HL-60 (cell line): ENCODE data around the gene RPL13.

Experiments used
- DNase-seq, 2 experiments: peaks; one replicate each; pipeline ENCODE4 v3.0.0-alpha.2; 2010 to 2020; ENCODE audit warnings: low read depth in 1 of 2, low spot score in 1 of 2
- H3K27ac ChIP-seq: fragments of 250-450 bp; sonication (Bioruptor Pico); replicated peaks from 2 replicates; pipeline ENCODE4 v1.5.1; 2020; ENCODE audit warnings: mild to moderate bottlenecking, moderate library complexity
- H3K27me3 ChIP-seq: fragments of 250-450 bp; sonication (Bioruptor Pico); 2 replicates; pipeline ENCODE4 v1.5.1; 2021; ENCODE audit warnings: mild to moderate bottlenecking, moderate library complexity; ENCODE audit not compliant: insufficient read depth, poor library complexity, severe bottlenecking
- H3K4me3 ChIP-seq: replicated peaks from 2 replicates; pipeline ENCODE4 v1.5.1; 2011; ENCODE audit warnings: mild to moderate bottlenecking, control low read depth, low read length; ENCODE audit not compliant: insufficient read depth
- GABPA ChIP-seq: IDR thresholded peaks from 2 replicates; pipeline ENCODE4 v1.6.1; 2012; ENCODE audit warnings: low read depth
- POLR2AphosphoS5 ChIP-seq: IDR thresholded peaks from 2 replicates; pipeline ENCODE4 v1.6.1; 2012; ENCODE audit warnings: low read depth
- SPI1 ChIP-seq: IDR thresholded peaks from 2 replicates; pipeline ENCODE4 v1.6.1; 2012; ENCODE audit warnings: low read depth, mild to moderate bottlenecking, borderline replicate concordance
- TF ChIP-seq, protein P1 (sequence below): IDR thresholded peaks from one replicate; pipeline ENCODE4 v1.5.1; 2011; ENCODE audit warnings: low read length, control low read depth, inconsistent platforms; ENCODE audit not compliant: insufficient read depth
- TF ChIP-seq, protein P2 (sequence below): IDR thresholded peaks from 2 replicates; pipeline ENCODE4 v1.6.1; 2012; ENCODE audit warnings: low read depth; ENCODE audit not compliant: insufficient replicate concordance

The RPL13 gene

GRCh38 chr16:89576153-89577054 lies 15.9 kb downstream of the RPL13 start:
- no peak for DNase-seq
- TF ChIP-seq POLR2AphosphoS5 (no peak), SPI1 (no peak), GABPA (no peak)
- TF ChIP-seq, protein P1, sequence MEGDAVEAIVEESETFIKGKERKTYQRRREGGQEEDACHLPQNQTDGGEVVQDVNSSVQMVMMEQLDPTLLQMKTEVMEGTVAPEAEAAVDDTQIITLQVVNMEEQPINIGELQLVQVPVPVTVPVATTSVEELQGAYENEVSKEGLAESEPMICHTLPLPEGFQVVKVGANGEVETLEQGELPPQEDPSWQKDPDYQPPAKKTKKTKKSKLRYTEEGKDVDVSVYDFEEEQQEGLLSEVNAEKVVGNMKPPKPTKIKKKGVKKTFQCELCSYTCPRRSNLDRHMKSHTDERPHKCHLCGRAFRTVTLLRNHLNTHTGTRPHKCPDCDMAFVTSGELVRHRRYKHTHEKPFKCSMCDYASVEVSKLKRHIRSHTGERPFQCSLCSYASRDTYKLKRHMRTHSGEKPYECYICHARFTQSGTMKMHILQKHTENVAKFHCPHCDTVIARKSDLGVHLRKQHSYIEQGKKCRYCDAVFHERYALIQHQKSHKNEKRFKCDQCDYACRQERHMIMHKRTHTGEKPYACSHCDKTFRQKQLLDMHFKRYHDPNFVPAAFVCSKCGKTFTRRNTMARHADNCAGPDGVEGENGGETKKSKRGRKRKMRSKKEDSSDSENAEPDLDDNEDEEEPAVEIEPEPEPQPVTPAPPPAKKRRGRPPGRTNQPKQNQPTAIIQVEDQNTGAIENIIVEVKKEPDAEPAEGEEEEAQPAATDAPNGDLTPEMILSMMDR, result no peak
- TF ChIP-seq, protein P2, sequence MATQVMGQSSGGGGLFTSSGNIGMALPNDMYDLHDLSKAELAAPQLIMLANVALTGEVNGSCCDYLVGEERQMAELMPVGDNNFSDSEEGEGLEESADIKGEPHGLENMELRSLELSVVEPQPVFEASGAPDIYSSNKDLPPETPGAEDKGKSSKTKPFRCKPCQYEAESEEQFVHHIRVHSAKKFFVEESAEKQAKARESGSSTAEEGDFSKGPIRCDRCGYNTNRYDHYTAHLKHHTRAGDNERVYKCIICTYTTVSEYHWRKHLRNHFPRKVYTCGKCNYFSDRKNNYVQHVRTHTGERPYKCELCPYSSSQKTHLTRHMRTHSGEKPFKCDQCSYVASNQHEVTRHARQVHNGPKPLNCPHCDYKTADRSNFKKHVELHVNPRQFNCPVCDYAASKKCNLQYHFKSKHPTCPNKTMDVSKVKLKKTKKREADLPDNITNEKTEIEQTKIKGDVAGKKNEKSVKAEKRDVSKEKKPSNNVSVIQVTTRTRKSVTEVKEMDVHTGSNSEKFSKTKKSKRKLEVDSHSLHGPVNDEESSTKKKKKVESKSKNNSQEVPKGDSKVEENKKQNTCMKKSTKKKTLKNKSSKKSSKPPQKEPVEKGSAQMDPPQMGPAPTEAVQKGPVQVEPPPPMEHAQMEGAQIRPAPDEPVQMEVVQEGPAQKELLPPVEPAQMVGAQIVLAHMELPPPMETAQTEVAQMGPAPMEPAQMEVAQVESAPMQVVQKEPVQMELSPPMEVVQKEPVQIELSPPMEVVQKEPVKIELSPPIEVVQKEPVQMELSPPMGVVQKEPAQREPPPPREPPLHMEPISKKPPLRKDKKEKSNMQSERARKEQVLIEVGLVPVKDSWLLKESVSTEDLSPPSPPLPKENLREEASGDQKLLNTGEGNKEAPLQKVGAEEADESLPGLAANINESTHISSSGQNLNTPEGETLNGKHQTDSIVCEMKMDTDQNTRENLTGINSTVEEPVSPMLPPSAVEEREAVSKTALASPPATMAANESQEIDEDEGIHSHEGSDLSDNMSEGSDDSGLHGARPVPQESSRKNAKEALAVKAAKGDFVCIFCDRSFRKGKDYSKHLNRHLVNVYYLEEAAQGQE, result no peak
- no peak overlapping the region for H3K27ac ChIP-seq

DNA sequence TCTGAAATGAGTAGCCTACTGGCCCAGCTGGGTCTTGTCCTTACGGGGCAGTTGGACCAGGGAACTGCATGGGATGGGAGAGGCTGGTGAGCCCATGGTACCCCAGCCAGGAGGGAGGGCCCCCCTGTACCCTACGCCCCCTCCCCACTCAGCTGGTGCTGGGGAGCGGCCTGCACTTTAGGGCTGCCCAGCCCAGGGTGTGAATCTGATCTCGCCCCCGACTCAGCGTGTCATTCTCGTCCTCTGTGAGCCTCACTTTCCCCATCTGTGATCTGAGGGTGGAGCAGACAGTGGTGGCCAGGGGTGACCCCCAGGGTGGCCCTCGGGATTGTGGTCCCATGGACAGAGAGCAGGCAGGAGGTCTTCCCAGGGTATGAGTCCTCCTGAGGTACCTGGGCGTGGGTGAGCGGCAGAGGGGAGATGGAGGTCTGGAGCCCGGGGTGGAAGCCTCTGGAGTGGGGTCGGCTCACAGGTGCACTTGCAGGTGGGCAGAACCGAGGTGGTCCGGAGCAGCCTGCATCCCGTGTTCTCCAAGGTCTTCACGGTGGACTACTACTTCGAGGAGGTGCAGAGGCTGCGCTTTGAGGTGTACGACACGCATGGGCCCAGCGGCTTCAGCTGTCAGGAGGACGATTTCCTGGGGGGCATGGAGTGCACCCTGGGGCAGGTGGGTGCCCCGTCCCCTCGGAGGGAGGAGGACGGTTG lies 16.7 kb downstream of the RPL13 start:
- no peak for DNase-seq
- no peaks in the 10 kb centered on the region for H3K27me3 ChIP-seq
- no peak overlapping the region for H3K27ac ChIP-seq
- TF ChIP-seq, protein P1, result no peak
- TF ChIP-seq, protein P2, result no peak
- no peak for TF ChIP-seq POLR2AphosphoS5
- TF ChIP-seq GABPA, result no peak
- no peak for TF ChIP-seq SPI1
- no peak overlapping the region for H3K4me3 ChIP-seq

More at GRCh38 chr16:89576153-89577054, 15.9 kb downstream of the RPL13 start:
- Histone ChIP-seq H3K27me3 (no peaks in the 10 kb centered on the region), H3K4me3 (no peak overlapping the region)

GRCh38 chr16:89579351-89579750 lies 18.9 kb downstream of the RPL13 start:
- Histone ChIP-seq H3K27me3 (no peaks in the 10 kb centered on the region), H3K27ac (no peak overlapping the region), H3K4me3 (no peak overlapping the region)
- TF ChIP-seq GABPA (no peak), SPI1 (no peak), POLR2AphosphoS5 (no peak)
- TF ChIP-seq, protein P1, result no peak
- TF ChIP-seq, protein P2, result no peak
- no peak for DNase-seq
